Activated naive CD4-positive, alpha-beta T cell treated with anti-CD3 and anti-CD28 coated beads, Interleukin-2, amount 50 U/mL, for 72 hours (primary cell): ENCODE results near the gene MAFF. TPM values are rescaled to one million over a fixed set of nuclear protein-coding genes. Genes with fewer than 3 reads are reported as not detected.
"Not testable (repeated sequence)": the region's sequence is repeated elsewhere in the genome, so short reads cannot be mapped to it uniquely, and the experiment has no call there.

ENCODE experiments used
- ATAC-seq, 2 donors: fragments of 150-1000 bp; cut with Tn5 transposase; 2 replicates each; pipeline ENCODE4 v1.10.0; 2021; ENCODE audit warnings: mild to moderate bottlenecking in 2 of 2, moderate library complexity in 2 of 2
- DNase-seq, 2 donors: peaks; one replicate each; pipeline ENCODE4 v3.0.0; 2021 to 2022; ENCODE audit warnings: low spot score in 2 of 2
- H3K27ac Mint-ChIP-seq, 2 donors: one replicate each; pipeline ENCODE4 v1.8.0; 2022; ENCODE audit warnings: mild to moderate bottlenecking in 2 of 2, mixed read lengths in 2 of 2
- H3K36me3 Mint-ChIP-seq, 2 donors: one replicate each; pipeline ENCODE4 v1.8.0; 2022; ENCODE audit warnings: mixed read lengths in 2 of 2
- H3K9me3 Mint-ChIP-seq, 2 donors: one replicate each; pipeline ENCODE4 v1.8.0; 2022; ENCODE audit warnings: mixed read lengths in 2 of 2
- total RNA-seq, 2 donors: library from RNA; stranded (reverse); gene quantifications; one replicate each; pipeline ENCODE4 v1.2.3, GENCODE V29; 2022

Gene MAFF
- total RNA-seq, 2 donors from 2014 or later, result 12.4 to 21.2 TPM

DNA sequence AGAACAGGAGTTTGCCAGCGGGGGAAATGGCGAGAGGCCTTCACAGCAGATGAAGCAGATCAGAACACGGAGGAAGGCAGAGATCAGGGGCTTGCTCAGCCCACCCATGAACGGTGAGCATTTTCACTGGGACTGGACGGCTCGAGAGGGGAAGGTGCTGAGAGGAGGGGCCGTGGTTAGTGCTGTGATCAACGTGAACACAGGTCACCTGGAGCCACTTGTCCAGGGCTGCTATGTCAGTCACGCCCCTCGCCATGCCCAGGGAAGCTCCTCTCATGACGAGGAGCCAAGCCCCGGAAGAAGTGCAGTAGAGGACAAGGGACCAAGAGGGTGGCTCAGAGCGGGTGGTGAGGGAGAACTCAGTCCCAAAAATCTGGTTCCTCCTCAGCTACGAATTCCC is 27.2 kb upstream of the MAFF start:
- Mint-ChIP-seq H3K36me3 (peaks cover 0 to 5% of the 10 kb centered on the region in 2 donors), H3K27ac (peak overlapping the region in 1 of 2 donors; percentile 2), H3K9me3 (no peaks in the 10 kb centered on the region)
- ATAC-seq (no peak), DNase-seq (peak in 1 of 2 donors; percentile 50)

DNA sequence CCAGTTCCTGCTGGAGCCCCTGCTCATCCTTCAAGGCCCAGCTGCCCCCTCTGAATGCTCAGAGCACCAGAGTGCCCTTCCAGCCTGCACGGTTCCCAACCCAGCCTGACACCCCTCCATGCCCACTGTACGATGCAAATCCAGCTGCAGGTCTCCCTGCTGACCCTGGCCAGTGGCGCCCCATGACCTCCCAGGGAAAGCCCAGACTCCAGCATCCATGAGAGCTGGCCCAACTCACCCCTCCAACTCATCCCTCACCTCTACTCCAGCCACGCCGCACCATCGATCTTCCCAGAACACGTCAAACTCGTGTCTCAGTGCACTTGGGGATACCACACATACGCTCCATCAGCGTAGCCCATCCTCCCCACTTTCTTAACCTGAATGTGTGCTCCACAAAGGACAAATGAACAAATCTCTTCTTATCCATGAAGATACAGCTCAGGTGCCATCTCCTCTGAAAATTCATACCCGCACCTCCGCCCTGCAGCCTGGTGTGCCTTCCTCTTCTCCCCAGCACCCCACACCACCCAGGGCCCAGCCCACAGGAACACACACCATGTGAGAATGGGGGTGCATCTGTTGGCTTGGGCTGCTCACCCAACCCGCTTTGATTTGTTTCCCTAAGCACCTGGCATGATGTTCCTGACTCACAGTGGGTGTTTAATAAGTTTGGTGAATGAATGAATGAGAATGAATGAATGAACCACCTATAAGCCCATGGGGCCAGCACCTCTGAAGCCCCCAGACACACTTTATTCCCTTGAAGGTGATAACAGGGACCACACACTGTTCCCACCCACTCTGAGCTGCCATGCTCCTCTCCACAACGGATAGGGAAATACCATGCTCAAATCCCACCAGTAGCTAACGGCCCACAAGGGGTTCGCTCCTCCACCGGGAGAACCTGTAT is 26.3 kb upstream of the MAFF start:
- Mint-ChIP-seq H3K36me3 (peaks cover 3 to 5% of the 10 kb centered on the region in 2 donors), H3K27ac (peak overlapping the region; percentile 87 to 92), H3K9me3 (no peaks in the 10 kb centered on the region)
- DNase-seq (peak in 1 of 2 donors; percentile 48), ATAC-seq (no peak)

DNA sequence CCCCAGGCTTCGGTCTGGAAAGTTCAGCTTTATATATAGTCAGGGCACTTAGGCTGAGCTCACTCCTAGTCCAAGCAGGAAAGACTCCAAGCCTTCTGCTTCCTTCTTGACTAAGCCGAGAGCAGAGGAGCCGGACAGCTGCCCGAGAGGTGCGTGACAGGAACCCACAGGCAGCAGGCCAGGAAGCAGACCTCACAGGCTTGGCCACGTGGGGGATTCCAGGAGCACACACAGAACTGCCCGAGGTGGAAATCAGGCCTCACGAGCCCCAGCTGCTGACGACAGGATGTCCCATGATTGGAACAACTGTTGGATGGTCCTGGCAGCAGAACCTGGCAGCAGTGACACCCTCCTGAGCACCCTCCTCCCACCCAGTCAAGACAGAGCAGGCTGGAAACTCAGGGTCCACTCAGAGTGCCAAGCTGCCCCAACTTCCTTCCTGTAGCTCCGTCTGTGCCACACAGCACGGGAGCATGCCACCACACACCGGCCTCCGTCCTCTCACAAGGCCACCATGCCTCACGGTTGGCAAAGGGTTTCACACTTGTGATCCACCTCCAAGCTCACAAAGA is 25.5 kb upstream of the MAFF start:
- Mint-ChIP-seq H3K9me3 (no peaks in the 10 kb centered on the region), H3K27ac (peak overlapping the region; percentile 87 to 92), H3K36me3 (peaks cover 10 to 11% of the 10 kb centered on the region in 2 donors)
- ATAC-seq (peak; percentile 29 to 72), DNase-seq (peak in 1 of 2 donors; percentile 78)

DNA sequence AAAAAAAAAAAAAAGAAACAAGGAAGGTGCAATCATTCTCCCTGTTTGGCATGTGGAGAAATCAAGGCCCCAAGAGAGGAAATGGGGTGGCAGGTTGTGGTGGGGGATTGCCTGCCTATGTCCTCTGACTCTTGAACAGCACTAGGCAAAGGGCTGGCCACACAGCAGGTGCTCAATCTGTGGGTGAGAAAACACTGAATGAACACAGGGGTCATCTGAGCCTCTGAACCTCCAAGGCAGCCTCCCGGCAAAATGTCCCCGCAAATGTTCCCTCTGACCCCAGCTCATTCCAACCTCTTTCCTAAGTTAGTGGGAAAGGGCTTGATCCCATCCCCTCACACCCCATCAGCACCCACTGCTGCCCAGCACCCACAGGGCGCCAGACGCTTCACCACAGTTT is 24.8 kb upstream of the MAFF start:
- DNase-seq, result no peak

DNA sequence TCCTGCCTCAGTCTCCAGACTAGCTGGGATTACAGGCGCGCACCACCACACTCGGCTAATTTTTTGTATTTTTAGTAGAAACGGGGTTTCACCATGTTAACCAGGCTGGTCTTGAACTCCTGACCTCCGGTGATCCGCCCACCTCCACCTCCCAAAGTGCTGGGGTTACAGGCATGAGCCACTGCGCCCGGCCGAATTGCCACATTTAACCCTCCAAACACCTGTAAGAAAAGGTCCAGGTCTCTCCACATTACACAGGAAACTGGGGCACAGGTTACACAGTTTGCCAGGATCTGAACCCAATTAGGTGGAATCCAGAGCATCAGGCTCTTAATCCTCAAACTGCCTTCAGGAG is 24.2 kb upstream of the MAFF start:
- not testable (repeated sequence) for ATAC-seq, DNase-seq, H3K9me3 Mint-ChIP-seq
- Mint-ChIP-seq H3K36me3 (peaks cover 12 to 19% of the 10 kb centered on the region in 2 donors), H3K27ac (peak overlapping the region; percentile 87 to 92)

More for the DNA sequence above, 24.8 kb upstream of the MAFF start:
- H3K27ac Mint-ChIP-seq, result peak overlapping the region; percentile 87 to 92
- H3K9me3 Mint-ChIP-seq, result no peaks in the 10 kb centered on the region
- ATAC-seq, result no peak
- H3K36me3 Mint-ChIP-seq, result peaks cover 12 to 19% of the 10 kb centered on the region in 2 donors

DNA sequence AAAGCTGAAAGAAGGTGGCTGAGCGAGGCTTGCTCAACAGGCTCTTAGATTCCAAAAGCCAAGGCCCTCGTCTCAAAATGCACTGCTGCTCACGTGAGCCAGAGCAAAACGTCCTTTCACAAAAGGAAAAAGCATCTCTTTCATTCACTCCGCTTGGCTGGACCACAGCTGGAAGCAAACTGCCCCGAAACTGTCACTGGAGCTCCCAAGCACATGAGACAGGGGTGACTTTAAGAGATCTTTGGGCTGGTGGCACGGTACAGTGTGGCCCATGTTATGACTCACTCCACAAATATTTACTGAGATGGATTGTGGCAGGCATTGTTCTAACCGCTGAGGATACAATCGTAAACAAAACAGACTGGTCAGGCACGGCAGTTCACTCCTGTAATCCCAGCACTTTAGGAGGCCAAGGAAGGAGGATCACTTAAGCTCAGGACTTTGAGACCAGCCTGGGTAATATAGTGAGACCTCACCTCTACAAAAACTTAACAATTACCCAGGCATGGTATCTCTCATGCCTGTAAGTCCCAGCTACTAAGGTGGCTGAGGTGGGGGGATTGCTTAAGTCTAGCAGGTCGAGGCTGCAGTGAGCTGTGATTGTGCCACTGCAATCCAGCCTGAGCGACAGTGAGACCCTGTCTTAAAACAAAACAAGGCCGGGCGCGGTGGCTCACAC is 23.7 kb upstream of the MAFF start:
- no peak for DNase-seq
- ATAC-seq, result no peak
- Mint-ChIP-seq H3K36me3 (peaks cover 12 to 19% of the 10 kb centered on the region in 2 donors), H3K27ac (peak overlapping the region; percentile 32 to 87), H3K9me3 (no peaks in the 10 kb centered on the region)

DNA sequence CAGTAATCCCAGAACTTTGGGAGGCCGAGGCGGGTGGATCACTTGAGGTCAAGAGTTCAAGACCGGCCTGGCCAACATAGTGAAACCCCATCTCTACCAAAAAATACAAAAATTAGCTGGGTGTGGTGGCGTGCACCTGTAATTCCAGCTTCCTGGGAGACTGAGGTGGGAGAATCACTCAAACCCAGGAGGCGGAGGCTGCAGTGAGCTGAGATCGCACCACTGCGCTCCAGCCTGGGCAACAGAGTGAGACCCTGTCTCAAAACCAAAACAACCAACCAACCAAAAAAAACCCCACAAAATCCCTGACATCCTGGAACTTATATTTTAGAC is 23.2 kb upstream of the MAFF start:
- not testable (repeated sequence) for H3K9me3 Mint-ChIP-seq, ATAC-seq, DNase-seq
- Mint-ChIP-seq H3K27ac (peak overlapping the region in 1 of 2 donors; percentile 87), H3K36me3 (peaks cover 12 to 19% of the 10 kb centered on the region in 2 donors)

DNA sequence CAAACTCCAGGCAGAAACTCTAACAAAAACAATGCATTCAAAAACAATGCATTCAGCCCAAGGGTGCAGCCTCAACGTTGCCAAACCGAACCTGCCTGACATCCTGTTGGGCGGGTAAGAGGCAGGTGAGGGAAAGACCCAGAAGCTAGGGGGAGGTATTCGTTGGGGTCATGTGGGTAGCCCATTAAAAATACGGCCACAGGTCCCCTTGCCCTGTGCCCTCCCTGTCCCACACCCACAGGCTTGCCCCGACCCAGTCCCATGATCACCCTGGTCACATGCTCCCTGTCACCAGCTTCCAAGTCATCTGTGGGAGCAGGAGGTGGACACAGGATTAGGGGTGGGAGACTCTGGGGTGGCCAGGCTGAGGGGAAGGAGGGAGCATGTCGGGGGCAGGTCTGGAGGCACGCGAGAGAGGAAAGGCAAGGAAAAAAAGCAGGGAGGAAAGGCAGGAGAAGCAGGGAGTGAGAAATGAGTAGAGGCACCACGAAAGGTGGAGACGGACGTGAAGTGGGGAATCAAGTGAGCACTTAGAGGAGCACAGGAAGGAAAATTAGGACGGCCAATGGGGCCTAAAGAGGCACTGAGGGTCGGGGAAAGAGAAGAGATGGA is 20.8 kb upstream of the MAFF start:
- no peaks in the 10 kb centered on the region for H3K9me3 Mint-ChIP-seq
- DNase-seq (peak in 1 of 2 donors; percentile 23), ATAC-seq (peak in 1 of 2 donors; percentile 6)
- peak overlapping the region; percentile 99 for H3K27ac Mint-ChIP-seq
- H3K36me3 Mint-ChIP-seq, result peaks cover 7 to 19% of the 10 kb centered on the region in 2 donors

DNA sequence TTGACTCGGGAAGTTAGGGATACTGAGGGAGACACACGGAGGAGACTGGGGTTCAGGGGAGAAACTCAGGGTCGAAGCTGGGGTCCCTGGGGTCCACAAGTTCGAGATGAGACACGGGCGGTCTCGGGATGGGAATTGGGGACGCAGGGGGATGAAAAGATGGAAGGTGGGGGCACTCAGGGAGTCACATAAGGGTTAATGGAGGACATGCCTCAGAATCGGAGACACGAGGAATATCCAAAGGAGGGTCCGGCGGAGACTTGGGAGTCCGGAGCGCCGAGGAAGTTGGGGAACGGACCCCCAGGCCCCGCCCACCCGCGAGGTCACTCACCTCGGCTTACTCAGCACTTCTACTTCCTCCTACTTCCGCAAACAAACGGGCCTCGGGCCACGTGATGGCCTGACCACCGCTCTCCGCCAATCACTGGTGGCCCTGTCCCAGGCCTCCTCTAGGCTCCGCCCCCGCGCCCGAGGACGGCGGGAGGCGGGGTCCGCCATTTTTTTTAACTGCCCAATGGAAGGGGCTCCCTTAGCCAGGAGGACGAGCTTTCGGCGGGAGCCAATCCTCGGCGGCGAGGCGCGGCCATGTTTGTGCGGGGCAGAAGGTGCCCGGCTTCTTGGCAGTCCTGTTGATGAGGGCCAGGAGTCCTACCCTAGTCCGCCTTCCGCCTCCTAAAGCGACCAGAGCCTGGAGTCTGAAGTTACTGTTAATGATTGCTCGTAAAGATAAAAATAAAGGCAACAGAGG is 20.2 kb upstream of the MAFF start, which contains the start of gene PLA2G6:
Gene PLA2G6, minus strand, starts transcription at position 378 of the 748 bp plus-strand sequence. CDS start 12,404 bp downstream, outside the sequence.
- H3K27ac Mint-ChIP-seq, result peak within 1 kb of the TSS; percentile 99
- ATAC-seq (peak; percentile 89 to 91), DNase-seq (peak; percentile 99)
- no peaks in the 10 kb centered on the region for H3K9me3 Mint-ChIP-seq
- H3K36me3 Mint-ChIP-seq, result peaks cover 7 to 19% of the 10 kb centered on the region in 2 donors

DNA sequence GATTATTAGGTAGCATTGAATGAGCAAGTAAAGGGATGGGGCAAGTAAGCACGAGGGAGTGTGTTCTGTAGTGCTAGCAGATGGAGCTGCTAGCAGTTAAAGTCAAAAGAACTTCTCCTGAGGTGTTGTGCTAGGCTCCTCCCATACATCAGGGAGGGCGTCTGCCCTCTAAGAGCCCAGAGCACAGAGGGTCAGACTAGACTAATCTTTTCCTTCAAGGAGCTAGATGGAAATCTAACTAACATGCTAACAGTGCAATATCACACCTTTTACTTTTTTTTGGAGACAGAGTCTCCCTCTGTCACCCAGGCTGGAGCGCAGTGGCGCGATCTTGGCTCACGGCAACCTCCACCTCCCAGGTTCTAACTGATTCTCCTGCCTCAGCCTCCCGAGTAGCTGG is 17.0 kb upstream of the MAFF start:
- DNase-seq, result no peak
- no peak overlapping the region for H3K27ac Mint-ChIP-seq
- ATAC-seq, result no peak
- H3K36me3 Mint-ChIP-seq, result peaks cover 7 to 19% of the 10 kb centered on the region in 2 donors
- H3K9me3 Mint-ChIP-seq, result no peaks in the 10 kb centered on the region

DNA sequence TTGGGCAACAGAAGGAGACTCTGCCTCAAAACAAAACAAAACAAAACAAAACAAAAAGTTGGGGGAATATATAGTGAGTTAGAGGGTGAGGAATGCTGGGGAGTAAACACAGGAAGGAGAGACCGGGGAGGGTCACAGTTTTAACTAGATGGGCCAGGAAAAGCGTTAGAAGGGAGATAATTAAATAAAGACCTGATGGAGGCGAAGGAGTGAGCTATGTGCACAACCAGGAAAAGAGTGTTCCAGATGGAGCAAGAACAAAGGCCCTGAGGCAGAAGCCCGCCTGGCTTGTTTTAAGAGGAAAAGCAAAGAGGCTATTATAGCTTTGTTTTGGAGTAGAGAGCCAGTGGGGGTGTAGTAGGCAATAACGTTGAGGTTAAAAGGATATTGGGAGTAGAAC is 15.4 kb upstream of the MAFF start:
- no peak overlapping the region for H3K27ac Mint-ChIP-seq
- ATAC-seq, result no peak
- H3K36me3 Mint-ChIP-seq, result peaks cover under 1 to 5% of the 10 kb centered on the region in 2 donors
- no peaks in the 10 kb centered on the region for H3K9me3 Mint-ChIP-seq
- no peak for DNase-seq

DNA sequence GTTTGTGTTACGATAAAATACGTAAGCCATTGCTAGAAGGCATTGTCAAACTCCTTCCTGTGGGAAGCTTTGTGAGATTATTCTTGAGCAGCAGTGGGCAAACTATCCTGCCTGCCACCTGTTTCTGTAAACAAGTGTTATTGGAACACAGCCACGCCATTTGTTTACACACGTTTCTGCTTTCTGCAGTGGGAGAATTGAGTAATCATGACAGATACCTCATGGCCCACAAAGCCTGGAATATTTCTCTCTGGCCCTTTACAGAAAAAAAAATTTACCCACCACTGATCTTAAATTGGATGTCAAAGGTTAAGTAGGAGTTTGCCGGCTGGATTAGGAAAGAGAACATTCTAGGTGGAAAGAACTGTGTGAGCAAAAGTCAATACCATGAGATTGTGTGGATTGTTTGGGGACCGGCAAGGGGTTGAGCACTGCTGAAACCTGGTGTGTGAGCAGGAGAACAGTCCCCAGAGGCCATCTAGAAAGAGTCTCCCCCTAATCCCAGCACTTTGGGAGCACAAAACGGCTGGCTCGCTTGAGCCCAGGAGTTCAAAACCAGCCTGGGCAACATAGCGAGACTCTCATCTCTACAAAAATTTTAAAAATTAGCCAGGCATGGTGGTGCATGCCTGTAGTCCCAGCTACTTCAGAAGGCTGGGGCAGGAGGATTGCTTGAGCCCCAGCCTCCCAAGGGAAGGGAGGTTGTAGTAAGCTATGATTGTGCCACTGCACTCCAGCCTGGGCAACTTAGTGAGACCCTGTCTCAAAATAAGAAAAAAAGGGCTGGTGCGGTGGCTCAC is 14.2 kb upstream of the MAFF start:
- Mint-ChIP-seq H3K36me3 (no peaks in the 10 kb centered on the region), H3K27ac (no peak overlapping the region), H3K9me3 (no peaks in the 10 kb centered on the region)
- ATAC-seq (no peak), DNase-seq (no peak)

DNA sequence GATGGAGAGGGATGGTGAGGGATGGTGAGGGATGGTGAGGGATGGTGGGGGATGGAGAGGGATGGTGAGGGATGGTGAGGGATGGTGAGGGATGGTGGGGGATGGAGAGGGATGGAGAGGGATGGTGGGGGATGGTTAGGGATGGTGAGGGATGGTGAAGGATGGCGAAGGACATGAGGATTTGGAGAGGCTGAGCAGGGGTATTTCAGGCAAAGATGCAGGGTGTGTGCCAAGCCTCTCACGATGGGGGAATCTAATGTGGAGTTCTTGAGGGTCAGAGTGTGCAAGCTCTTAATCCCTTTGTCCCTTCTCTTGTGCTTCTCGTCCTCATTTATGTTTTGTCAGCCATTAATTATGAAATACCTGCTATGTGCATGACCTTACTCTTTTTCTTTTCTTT is 12.7 kb upstream of the MAFF start:
- Mint-ChIP-seq H3K27ac (no peak overlapping the region), H3K36me3 (no peaks in the 10 kb centered on the region), H3K9me3 (no peaks in the 10 kb centered on the region)
- DNase-seq (no peak), ATAC-seq (no peak)

DNA sequence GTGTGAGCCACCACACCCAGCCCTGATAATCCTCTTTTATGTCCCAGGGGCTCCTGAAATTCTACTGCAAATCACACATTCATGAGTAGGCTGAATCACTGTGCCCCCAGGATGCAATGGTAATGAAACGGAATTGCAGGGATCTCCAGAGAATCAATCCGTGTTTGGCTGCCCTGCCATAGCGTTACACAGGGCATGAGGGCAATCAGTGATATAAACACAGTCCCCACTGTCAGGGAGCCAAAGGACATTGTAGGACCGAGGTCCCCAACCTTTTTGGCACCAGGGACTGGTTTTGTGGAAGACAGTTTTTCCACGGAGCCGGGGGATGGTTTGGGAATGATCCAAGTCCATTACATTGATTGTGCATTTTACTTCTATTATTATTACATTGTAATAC is 11.2 kb upstream of the MAFF start:
- Mint-ChIP-seq H3K27ac (no peak overlapping the region), H3K9me3 (no peaks in the 10 kb centered on the region), H3K36me3 (no peaks in the 10 kb centered on the region)
- no peak for ATAC-seq
- DNase-seq, result no peak

DNA sequence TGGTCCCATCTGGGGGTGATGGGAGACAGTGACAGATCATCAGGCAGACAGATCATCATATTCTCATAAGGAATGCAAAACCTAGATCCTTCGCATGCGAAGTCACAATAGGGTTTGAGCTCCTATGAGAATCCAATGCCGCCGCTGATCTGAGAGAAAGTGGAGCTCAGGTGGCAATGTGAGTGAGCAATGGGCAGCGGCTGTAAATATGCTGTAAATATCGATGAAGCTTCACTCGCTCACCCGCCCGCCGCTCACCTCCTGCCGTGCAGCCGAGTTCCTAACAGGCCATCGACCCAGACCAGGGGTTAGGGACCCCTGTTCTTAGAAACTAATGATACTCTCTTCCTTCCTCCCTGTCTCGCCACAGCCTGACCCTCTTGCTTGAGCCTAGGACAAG is 10.7 kb upstream of the MAFF start:
- ATAC-seq (no peak), DNase-seq (no peak)
- no peak overlapping the region for H3K27ac Mint-ChIP-seq
- no peaks in the 10 kb centered on the region for H3K36me3 Mint-ChIP-seq
- no peaks in the 10 kb centered on the region for H3K9me3 Mint-ChIP-seq
